PC-3 (cell line): Measurements from ENCODE around the gene ELMO3. TPM values are rescaled to one million over a fixed set of nuclear protein-coding genes. Genes with fewer than 3 reads are reported as not detected.

Experiments
- ATAC-seq: fragments of 200-7000 bp; cut with Tn5 transposase; 2 replicates; pipeline ENCODE4 v1.9.1; 2020; ENCODE audit warnings: mild to moderate bottlenecking, moderate library complexity
- BruUV-seq: library from RNA; stranded (reverse); fragments of 400-500 nt; replicated peaks from 2 replicates; lab custom pipeline; 2021; lab: Mats Ljungman, UMichigan
- CTCF ChIA-PET: fragments of 300-600 bp; sonication (Branson Sonifier 250); formaldehyde crosslinking; loops from one replicate; lab custom pipeline; 2022; ENCODE audit warnings: antibody characterized with exemption; lab: Charles Lee
- POLR2A ChIA-PET: fragments of 300-600 bp; sonication (Branson Sonifier 250); formaldehyde crosslinking; loops from one replicate; lab custom pipeline; 2022; ENCODE audit warnings: antibody characterized with exemption; ENCODE audit not compliant: unreplicated experiment; lab: Charles Lee
- DNase-seq: peaks from one replicate; pipeline ENCODE4 v3.0.0-alpha.2; 2015
- H2AFZ ChIP-seq: fragments of 300-600 bp; sonication (generic); 2 replicates; pipeline ENCODE4 v1.6.0; 2016; ENCODE audit warnings: antibody characterized with exemption, low read length
- H3F3A ChIP-seq: fragments of 300-600 bp; sonication (generic); one replicate; pipeline ENCODE4 v1.6.0; 2017; ENCODE audit warnings: antibody characterized with exemption, low read length, control low read depth, mild to moderate bottlenecking; ENCODE audit not compliant: unreplicated experiment
- H3K27ac ChIP-seq: fragments of 300-600 bp; sonication (generic); 2 replicates; pipeline ENCODE4 v1.5.1; 2016; ENCODE audit warnings: mild to moderate bottlenecking, low read length
- H3K27me3 ChIP-seq: fragments of 300-600 bp; sonication (generic); 2 replicates; pipeline ENCODE4 v1.6.1; 2016; ENCODE audit warnings: low read length, mixed read lengths
- H3K36me3 ChIP-seq: fragments of 300-600 bp; sonication (generic); 2 replicates; pipeline ENCODE4 v1.6.1; 2016; ENCODE audit warnings: low read depth, mixed run types, low read length, mixed read lengths
- H3K4me1 ChIP-seq: fragments of 300-600 bp; sonication (generic); 2 replicates; pipeline ENCODE4 v1.5.1; 2016; ENCODE audit warnings: low read length; ENCODE audit not compliant: insufficient read depth
- H3K4me2 ChIP-seq: fragments of 300-600 bp; sonication (generic); 2 replicates; pipeline ENCODE4 v1.6.0; 2016; ENCODE audit warnings: low read length
- H3K4me3 ChIP-seq: fragments of 300-600 bp; sonication (generic); 2 replicates; pipeline ENCODE4 v1.5.1; 2016; ENCODE audit warnings: mild to moderate bottlenecking, low read length, mixed read lengths
- H3K79me2 ChIP-seq: fragments of 300-600 bp; sonication (generic); 2 replicates; pipeline ENCODE4 v1.6.1; 2017; ENCODE audit warnings: low read length, mixed read lengths
- H3K9ac ChIP-seq: fragments of 300-600 bp; sonication (generic); 2 replicates; pipeline ENCODE4 v1.6.0; 2016; ENCODE audit warnings: mild to moderate bottlenecking, low read length
- H3K9me2 ChIP-seq: fragments of 300-600 bp; sonication (generic); replicated peaks from 2 replicates; pipeline ENCODE4 v1.6.1; 2016; ENCODE audit warnings: mixed run types, low read length, mixed read lengths
- H3K9me3 ChIP-seq: fragments of 300-600 bp; sonication (generic); 2 replicates; pipeline ENCODE4 v1.6.1; 2016; ENCODE audit warnings: low read length, mixed read lengths
- H4K20me1 ChIP-seq: fragments of 300-600 bp; sonication (generic); 2 replicates; pipeline ENCODE4 v1.6.1; 2016; ENCODE audit warnings: low read length, mixed read lengths
- EZH2 ChIP-seq: fragments of 300-600 bp; sonication (generic); IDR thresholded peaks from one replicate; pipeline ENCODE4 v1.6.1; 2017; ENCODE audit warnings: antibody characterized with exemption, mild to moderate bottlenecking, low read length; ENCODE audit not compliant: unreplicated experiment
- EZH2phosphoT487 ChIP-seq: fragments of 300-600 bp; sonication (generic); IDR thresholded peaks from 2 replicates; pipeline ENCODE4 v1.6.1; 2018; ENCODE audit warnings: mild to moderate bottlenecking, antibody characterized with exemption, low read length, borderline replicate concordance
- intact Hi-C: fragments of 100-400 bp; cut with micrococcal nuclease; formaldehyde crosslinking; loops from 2 replicates; pipeline ENCODE4 v1.9.0; 2023
- total RNA-seq: library from RNA; depleted of rRNA; stranded (reverse); fragments of >200 nt; gene quantifications from 2 replicates; pipeline ENCODE4 v1.2.3, GENCODE V29; 2014
- TF ChIP-seq, protein P1 (sequence below): fragments of 300-600 bp; sonication (generic); conservative IDR thresholded peaks from 2 replicates; pipeline ENCODE4 v1.5.1; 2017; ENCODE audit warnings: antibody characterized with exemption, low read depth, mild to moderate bottlenecking, low read length

The ELMO3 gene
- total RNA-seq, 1 experiment from 2014 or later = 2.2 TPM

- no peak overlapping the region for H2AFZ ChIP-seq
- POLR2A ChIA-PET = no interaction called here
- ATAC-seq = peak; percentile 32
- H3K27me3 ChIP-seq = no peaks in the 10 kb centered on the region
- no peak for TF ChIP-seq EZH2
- TF ChIP-seq, protein P1, sequence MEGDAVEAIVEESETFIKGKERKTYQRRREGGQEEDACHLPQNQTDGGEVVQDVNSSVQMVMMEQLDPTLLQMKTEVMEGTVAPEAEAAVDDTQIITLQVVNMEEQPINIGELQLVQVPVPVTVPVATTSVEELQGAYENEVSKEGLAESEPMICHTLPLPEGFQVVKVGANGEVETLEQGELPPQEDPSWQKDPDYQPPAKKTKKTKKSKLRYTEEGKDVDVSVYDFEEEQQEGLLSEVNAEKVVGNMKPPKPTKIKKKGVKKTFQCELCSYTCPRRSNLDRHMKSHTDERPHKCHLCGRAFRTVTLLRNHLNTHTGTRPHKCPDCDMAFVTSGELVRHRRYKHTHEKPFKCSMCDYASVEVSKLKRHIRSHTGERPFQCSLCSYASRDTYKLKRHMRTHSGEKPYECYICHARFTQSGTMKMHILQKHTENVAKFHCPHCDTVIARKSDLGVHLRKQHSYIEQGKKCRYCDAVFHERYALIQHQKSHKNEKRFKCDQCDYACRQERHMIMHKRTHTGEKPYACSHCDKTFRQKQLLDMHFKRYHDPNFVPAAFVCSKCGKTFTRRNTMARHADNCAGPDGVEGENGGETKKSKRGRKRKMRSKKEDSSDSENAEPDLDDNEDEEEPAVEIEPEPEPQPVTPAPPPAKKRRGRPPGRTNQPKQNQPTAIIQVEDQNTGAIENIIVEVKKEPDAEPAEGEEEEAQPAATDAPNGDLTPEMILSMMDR = no peak
- no peak for TF ChIP-seq EZH2phosphoT487
- no peaks in the 10 kb centered on the region for H3K9me2 ChIP-seq
- peak overlapping the region; percentile 99 for H3K27ac ChIP-seq
- peaks cover 54% of the 10 kb centered on the region for H3K4me1 ChIP-seq
- peak; percentile 79 for DNase-seq
- H3K79me2 ChIP-seq = peaks cover 57% of the 10 kb centered on the region
- H3F3A ChIP-seq = peaks cover 15% of the 10 kb centered on the region
- no TSS peak for BruUV-seq
- H3K36me3 ChIP-seq = peaks cover 15% of the 10 kb centered on the region
- no peaks in the 10 kb centered on the region for H3K9me3 ChIP-seq
- intact Hi-C loops = loop anchor here (10.0 kb wide), 1 partner anchor 46 kb away; the partner anchor contains the start of genes E2F4, ELMO3 and EXOC3L1
- peak overlapping the region; percentile 79 for H3K4me2 ChIP-seq
- peak overlapping the region; percentile 75 for H3K9ac ChIP-seq
- CTCF ChIA-PET = no interaction called here
- no peaks in the 10 kb centered on the region for H4K20me1 ChIP-seq
- H3K4me3 ChIP-seq = peak overlapping the region; percentile 43
Measured at GRCh38 chr16:67241008-67241900, 42.3 kb downstream of the ELMO3 start.

- Histone ChIP-seq H3K4me2 (0 out of 2 replicates have a peak overlapping the region, but pooled peaks have one; percentile 79), H3F3A (peaks cover 15% of the 10 kb centered on the region), H3K9me2 (no peaks in the 10 kb centered on the region), H3K79me2 (peaks cover 65% of the 10 kb centered on the region), H3K9me3 (no peaks in the 10 kb centered on the region), H4K20me1 (no peaks in the 10 kb centered on the region), H3K27me3 (no peaks in the 10 kb centered on the region), H3K27ac (peak overlapping the region; percentile 99), H3K4me3 (no peak overlapping the region), H2AFZ (no peak overlapping the region), H3K9ac (peak overlapping the region; percentile 75), H3K4me1 (peaks cover 54% of the 10 kb centered on the region), H3K36me3 (peaks cover 11% of the 10 kb centered on the region)
- CTCF ChIA-PET = no interaction called here
- BruUV-seq = no TSS peak
- no peak for ATAC-seq
- intact Hi-C loops = loop anchor here (10.0 kb wide), 1 partner anchor 47 kb away; the partner anchor contains the start of genes E2F4, ELMO3 and EXOC3L1
- no peak for TF ChIP-seq EZH2
- TF ChIP-seq EZH2phosphoT487 = no peak
- TF ChIP-seq, protein P1 = no peak
- no peak for DNase-seq
- POLR2A ChIA-PET = interaction anchor here (0.6 kb wide), 1 partner anchor 171 kb away, joined by 3 read pairs; no protein-coding TSS in a partner anchor
Measured at GRCh38 chr16:67242138-67242730, 43.3 kb downstream of the ELMO3 start.
